ENCODE data around the gene SIGMAR1.

DNA sequence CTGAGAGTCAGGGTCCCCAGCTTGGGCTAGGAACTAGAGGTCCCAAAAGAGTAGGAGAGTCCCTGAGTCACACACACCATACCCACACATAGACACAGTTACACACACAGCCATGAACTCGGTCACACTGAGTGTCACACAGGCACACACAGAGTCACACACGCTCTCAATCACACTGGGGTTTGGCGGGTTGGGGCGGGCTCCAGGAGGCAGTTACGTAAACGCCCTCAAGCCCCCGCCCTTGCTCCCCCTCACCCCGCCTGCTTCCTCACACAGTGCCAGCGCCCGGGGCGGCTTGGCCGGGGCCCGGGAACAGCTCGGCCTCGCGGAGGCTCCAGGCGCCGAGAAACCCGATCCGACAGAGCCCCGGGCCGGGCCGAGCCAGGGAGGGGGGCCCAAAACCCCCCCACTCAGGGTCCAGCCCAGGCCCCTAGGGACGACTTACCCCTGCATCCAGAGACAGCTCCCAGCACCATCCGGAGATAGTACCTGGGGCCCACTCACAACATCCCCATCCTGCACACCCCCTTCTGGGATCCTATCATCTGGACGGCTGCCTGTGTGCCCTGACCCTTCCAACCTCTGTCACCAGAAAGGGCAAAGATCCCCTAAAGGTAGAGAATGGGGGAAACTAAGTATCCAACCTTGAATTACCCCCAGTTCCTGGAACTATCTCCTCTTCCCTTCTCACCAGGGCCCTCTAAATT, 44.5 kb downstream of the SIGMAR1 start:
- no peak for TF ChIP-seq CTCF (IDR thresholded peaks at IDR 0.05)
- TF ChIP-seq POLR2A (IDR thresholded peaks at IDR 0.05): no peak
